Skeletal muscle tissue (tissue), 4 donors: Measurements from ENCODE around the gene ERCC2. TPM values are rescaled to one million over a fixed set of nuclear protein-coding genes. Genes with fewer than 3 reads are reported as not detected.
A peak's percentile ranks its signal among the peaks of the same experiment; 100 is the strongest.

Source experiments
- H3K27ac ChIP-seq: one replicate; pipeline ENCODE4 v1.7.0; 2013; ENCODE audit warnings: mild to moderate bottlenecking, low read depth, low read length, inconsistent platforms
- H3K27me3 ChIP-seq, 3 donors: one replicate each; pipeline ENCODE4 v1.7.0; 2013; ENCODE audit warnings: low read length in 3 of 3; ENCODE audit not compliant: control insufficient read depth in 3 of 3, insufficient read depth in 3 of 3
- H3K36me3 ChIP-seq, 3 donors: one replicate each; pipeline ENCODE4 v1.7.0; 2013; ENCODE audit warnings: low read length in 3 of 3; ENCODE audit not compliant: control insufficient read depth in 3 of 3, insufficient read depth in 3 of 3
- H3K4me1 ChIP-seq, 3 donors: one replicate each; pipeline ENCODE4 v1.7.0; 2013; ENCODE audit warnings: low read length in 3 of 3, mild to moderate bottlenecking in 3 of 3; ENCODE audit not compliant: control insufficient read depth in 3 of 3, insufficient read depth in 3 of 3
- H3K4me3 ChIP-seq, 3 donors: one replicate each; pipeline ENCODE4 v1.7.0; 2013; ENCODE audit warnings: low read length in 3 of 3
- H3K9ac ChIP-seq, 3 donors: one replicate each; pipeline ENCODE4 v1.7.0; 2013; ENCODE audit warnings: low read length in 3 of 3, mild to moderate bottlenecking in 3 of 3, moderate library complexity in 2 of 3, low read depth in 1 of 3
- H3K9me3 ChIP-seq, 3 donors: one replicate each; pipeline ENCODE4 v1.7.0; 2013; ENCODE audit warnings: low read length in 3 of 3; ENCODE audit not compliant: control insufficient read depth in 3 of 3
- total RNA-seq: library from RNA; depleted of rRNA; stranded (reverse); fragments of >200 nt; gene quantifications from one replicate; pipeline ENCODE4 v1.2.3, GENCODE V29; 2014
- donor health status: Osteomylitis.

The ERCC2 gene
- total RNA-seq, 1 donor from 2014 or later = 7.3 TPM

GRCh38 chr19:45349430-45349941 lies 20.9 kb downstream of the ERCC2 start:
- Histone ChIP-seq H3K9me3 (no peaks in the 10 kb centered on the region), H3K4me1 (peaks cover 0 to 3% (median 0%) of the 10 kb centered on the region in 3 donors), H3K36me3 (peaks cover 18 to 29% (median 25%) of the 10 kb centered on the region in 3 donors), H3K27ac (no peak overlapping the region), H3K9ac (no peak overlapping the region), H3K4me3 (no peak overlapping the region), H3K27me3 (peaks cover 14 to 30% (median 21%) of the 10 kb centered on the region in 3 donors)

GRCh38 chr19:45349126-45349415 lies 21.3 kb downstream of the ERCC2 start:
- H3K4me1 ChIP-seq = peaks cover 0 to 3% (median 0%) of the 10 kb centered on the region in 3 donors
- H3K36me3 ChIP-seq = peaks cover 15 to 26% (median 22%) of the 10 kb centered on the region in 3 donors
- H3K9me3 ChIP-seq = no peaks in the 10 kb centered on the region
- H3K9ac ChIP-seq = no peak overlapping the region
- no peak overlapping the region for H3K27ac ChIP-seq
- H3K27me3 ChIP-seq = peaks cover 14 to 30% (median 21%) of the 10 kb centered on the region in 3 donors
- H3K4me3 ChIP-seq = no peak overlapping the region

GRCh38 chr19:45348367-45349125 lies 21.8 kb downstream of the ERCC2 start:
- H3K27me3 ChIP-seq = peaks cover 14 to 30% (median 21%) of the 10 kb centered on the region in 3 donors
- peaks cover 13 to 20% (median 20%) of the 10 kb centered on the region in 3 donors for H3K36me3 ChIP-seq
- H3K4me1 ChIP-seq = peaks cover 0 to 3% (median 0%) of the 10 kb centered on the region in 3 donors
- H3K27ac ChIP-seq = no peak overlapping the region
- H3K9ac ChIP-seq = no peak overlapping the region
- no peaks in the 10 kb centered on the region for H3K9me3 ChIP-seq
- no peak overlapping the region for H3K4me3 ChIP-seq

GRCh38 chr19:45347570-45348366 lies 22.6 kb downstream of the ERCC2 start:
- Histone ChIP-seq H3K4me1 (peaks cover 0 to 3% (median 0%) of the 10 kb centered on the region in 3 donors), H3K4me3 (no peak overlapping the region), H3K27ac (no peak overlapping the region), H3K27me3 (peaks cover 16 to 33% (median 21%) of the 10 kb centered on the region in 3 donors), H3K9ac (no peak overlapping the region), H3K36me3 (peaks cover 7 to 15% (median 14%) of the 10 kb centered on the region in 3 donors), H3K9me3 (no peaks in the 10 kb centered on the region)

- Histone ChIP-seq H3K4me3 (peak overlapping the region in 1 of 3 donors; percentile 13), H3K27me3 (peaks cover 23 to 40% (median 26%) of the 10 kb centered on the region in 3 donors), H3K27ac (no peak overlapping the region), H3K9me3 (no peaks in the 10 kb centered on the region), H3K4me1 (peaks cover 0 to 3% (median 0%) of the 10 kb centered on the region in 3 donors), H3K9ac (no peak overlapping the region), H3K36me3 (peaks cover 4 to 5% (median 4%) of the 10 kb centered on the region in 3 donors)
These were observed 23.9 kb downstream of the ERCC2 start for GRCh38 chr19:45346449-45346848.

GRCh38 chr19:45345506-45345860 lies 24.9 kb downstream of the ERCC2 start:
- peaks cover 0 to 6% (median 0%) of the 10 kb centered on the region in 3 donors for H3K4me1 ChIP-seq
- peaks cover 29 to 50% (median 30%) of the 10 kb centered on the region in 3 donors for H3K27me3 ChIP-seq
- no peaks in the 10 kb centered on the region for H3K9me3 ChIP-seq
- H3K36me3 ChIP-seq = no peaks in the 10 kb centered on the region
- H3K4me3 ChIP-seq = no peak overlapping the region
- H3K9ac ChIP-seq = no peak overlapping the region
- no peak overlapping the region for H3K27ac ChIP-seq

- Histone ChIP-seq H3K4me1 (peaks cover 0 to 9% (median 2%) of the 10 kb centered on the region in 3 donors), H3K27ac (no peak overlapping the region), H3K36me3 (no peaks in the 10 kb centered on the region), H3K9ac (no peak overlapping the region), H3K27me3 (peaks cover 35 to 55% (median 36%) of the 10 kb centered on the region in 3 donors), H3K4me3 (no peak overlapping the region), H3K9me3 (no peaks in the 10 kb centered on the region)
These were observed 25.5 kb downstream of the ERCC2 start for GRCh38 chr19:45344621-45345505.

- no peaks in the 10 kb centered on the region for H3K9me3 ChIP-seq
- no peak overlapping the region for H3K4me3 ChIP-seq
- peaks cover 2 to 16% (median 5%) of the 10 kb centered on the region in 3 donors for H3K4me1 ChIP-seq
- no peaks in the 10 kb centered on the region for H3K36me3 ChIP-seq
- no peak overlapping the region for H3K27ac ChIP-seq
- H3K9ac ChIP-seq = no peak overlapping the region
- H3K27me3 ChIP-seq = peaks cover 31 to 55% (median 34%) of the 10 kb centered on the region in 3 donors
These were observed 27.5 kb downstream of the ERCC2 start for GRCh38 chr19:45342911-45343310.

- Histone ChIP-seq H3K36me3 (no peaks in the 10 kb centered on the region), H3K4me3 (no peak overlapping the region), H3K27ac (no peak overlapping the region), H3K9me3 (no peaks in the 10 kb centered on the region), H3K27me3 (peaks cover 16 to 40% (median 26%) of the 10 kb centered on the region in 3 donors), H3K4me1 (peaks cover 2 to 13% (median 5%) of the 10 kb centered on the region in 3 donors), H3K9ac (peak overlapping the region in 1 of 3 donors; percentile 25)
These were observed 29.4 kb downstream of the ERCC2 start for GRCh38 chr19:45340899-45341453.
